WTC11 (cell line): ENCODE measurements around the gene U2AF2. TPM values are rescaled to one million over a fixed set of nuclear protein-coding genes. Genes with fewer than 3 reads are reported as not detected.

Experiments used
- ATAC-seq: fragments of 200-7000 bp; cut with Tn5 transposase; 2 replicates; pipeline ENCODE4 v1.10.0; 2021; ENCODE audit warnings: mild to moderate bottlenecking, moderate library complexity
- CTCF ChIA-PET: fragments of 300-600 bp; sonication (Branson Sonifier 250); formaldehyde crosslinking; loops from one replicate; lab custom pipeline; 2021; ENCODE audit warnings: antibody characterized with exemption; lab: Charles Lee
- POLR2A ChIA-PET: fragments of 350-600 bp; sonication (Branson Sonifier 250); formaldehyde crosslinking; loops from one replicate; lab custom pipeline; 2021; ENCODE audit warnings: antibody characterized with exemption; lab: Charles Lee
- DNase-seq: peaks from one replicate; pipeline ENCODE4 v3.0.0; 2021; ENCODE audit warnings: low spot score
- H3K27ac Mint-ChIP-seq: 2 replicates; pipeline ENCODE4 v1.8.0; 2021; ENCODE audit warnings: mixed read lengths
- H3K27me3 Mint-ChIP-seq: 2 replicates; pipeline ENCODE4 v1.8.0; 2021; ENCODE audit warnings: low read depth, mild to moderate bottlenecking, moderate library complexity, mixed read lengths
- H3K36me3 Mint-ChIP-seq: 2 replicates; pipeline ENCODE4 v1.8.0; 2021; ENCODE audit warnings: mixed read lengths
- H3K4me1 Mint-ChIP-seq: 2 replicates; pipeline ENCODE4 v1.8.0; 2022; ENCODE audit warnings: mixed read lengths
- H3K4me3 Mint-ChIP-seq: 2 replicates; pipeline ENCODE4 v1.8.0; 2021; ENCODE audit warnings: mild to moderate bottlenecking, moderate library complexity, mixed read lengths
- H3K9me3 Mint-ChIP-seq: 2 replicates; pipeline ENCODE4 v1.8.0; 2021; ENCODE audit warnings: mixed read lengths
- ATF1 ChIP-seq: sonication (generic); formaldehyde crosslinking; IDR thresholded peaks from 2 replicates; pipeline ENCODE4 v1.8.1; 2023; ENCODE audit warnings: mild to moderate bottlenecking, moderate library complexity, missing genetic modification reagents
- CBFB ChIP-seq: sonication (generic); formaldehyde crosslinking; IDR thresholded peaks from 2 replicates; pipeline ENCODE4 v1.8.1; 2022; ENCODE audit warnings: mild to moderate bottlenecking, low read depth, missing genetic modification reagents
- EMX1 ChIP-seq: fragments of 250-450 bp; sonication (Bioruptor Pico); IDR thresholded peaks from 2 replicates; pipeline ENCODE4 v1.8.0; 2021; ENCODE audit warnings: mild to moderate bottlenecking
- ERG ChIP-seq: fragments of 250-450 bp; sonication (Bioruptor Pico); IDR thresholded peaks from 2 replicates; pipeline ENCODE4 v1.8.0; 2021; ENCODE audit warnings: mild to moderate bottlenecking
- ETV6 ChIP-seq: sonication (generic); formaldehyde crosslinking; IDR thresholded peaks from 2 replicates; pipeline ENCODE4 v1.8.1; 2022; ENCODE audit warnings: mild to moderate bottlenecking, missing genetic modification reagents
- FOXJ3 ChIP-seq: sonication (generic); formaldehyde crosslinking; IDR thresholded peaks from 2 replicates; pipeline ENCODE4 v1.9.0; 2021; ENCODE audit warnings: missing genetic modification reagents, mild to moderate bottlenecking, borderline replicate concordance
- GABPB1 ChIP-seq: sonication (generic); formaldehyde crosslinking; IDR thresholded peaks from 2 replicates; pipeline ENCODE4 v1.8.1; 2023; ENCODE audit warnings: mild to moderate bottlenecking, missing genetic modification reagents
- IRF2 ChIP-seq: sonication (generic); formaldehyde crosslinking; IDR thresholded peaks from 2 replicates; pipeline ENCODE4 v1.8.0; 2022; ENCODE audit warnings: low read depth, missing genetic modification reagents, borderline replicate concordance
- NFE2L1 ChIP-seq: sonication (generic); formaldehyde crosslinking; IDR thresholded peaks from 2 replicates; pipeline ENCODE4 v1.8.1; 2023; ENCODE audit warnings: missing genetic modification reagents
- RORB ChIP-seq: fragments of 250-450 bp; sonication (Bioruptor Pico); IDR thresholded peaks from 2 replicates; pipeline ENCODE4 v1.9.0; 2021; ENCODE audit warnings: mild to moderate bottlenecking
- SP1 ChIP-seq: sonication (generic); formaldehyde crosslinking; conservative IDR thresholded peaks from 2 replicates; pipeline ENCODE4 v1.8.1; 2022; ENCODE audit warnings: missing genetic modification reagents
- TP53 ChIP-seq: sonication (generic); formaldehyde crosslinking; IDR thresholded peaks from 2 replicates; pipeline ENCODE4 v1.8.1; 2023; ENCODE audit warnings: mild to moderate bottlenecking, missing genetic modification reagents
- ZBTB21 ChIP-seq: sonication (generic); formaldehyde crosslinking; IDR thresholded peaks from 2 replicates; pipeline ENCODE4 v1.8.1; 2023; ENCODE audit warnings: mild to moderate bottlenecking, missing genetic modification reagents, borderline replicate concordance
- ZNF425 ChIP-seq: fragments of 250-450 bp; sonication (Bioruptor Pico); conservative IDR thresholded peaks from 2 replicates; pipeline ENCODE4 v1.9.0; 2021; ENCODE audit warnings: mild to moderate bottlenecking
- total RNA-seq: library from RNA; stranded (reverse); gene quantifications from 3 replicates; pipeline ENCODE4 v1.2.3, GENCODE V29; 2021
- TF ChIP-seq, protein P1 (sequence below): sonication (generic); formaldehyde crosslinking; IDR thresholded peaks from 2 replicates; pipeline ENCODE4 v1.8.0; 2022; ENCODE audit warnings: missing genetic modification reagents
- TF ChIP-seq, protein P2 (sequence below): sonication (generic); formaldehyde crosslinking; IDR thresholded peaks from 2 replicates; pipeline ENCODE4 v1.8.1; 2023; ENCODE audit warnings: mild to moderate bottlenecking, missing genetic modification reagents
- TF ChIP-seq, protein P3 (sequence below): fragments of 250-450 bp; sonication (Bioruptor Pico); IDR thresholded peaks from 2 replicates; pipeline ENCODE4 v1.9.0; 2021; ENCODE audit warnings: moderate library complexity, mild to moderate bottlenecking, inconsistent platforms, borderline replicate concordance
- TF ChIP-seq, protein P4 (sequence below): sonication (generic); formaldehyde crosslinking; IDR thresholded peaks from 2 replicates; pipeline ENCODE4 v1.8.1; 2022; ENCODE audit warnings: low read depth, mild to moderate bottlenecking, moderate library complexity, missing genetic modification reagents, borderline replicate concordance

The U2AF2 gene
- total RNA-seq, 1 experiment from 2014 or later: 302 TPM

DNA sequence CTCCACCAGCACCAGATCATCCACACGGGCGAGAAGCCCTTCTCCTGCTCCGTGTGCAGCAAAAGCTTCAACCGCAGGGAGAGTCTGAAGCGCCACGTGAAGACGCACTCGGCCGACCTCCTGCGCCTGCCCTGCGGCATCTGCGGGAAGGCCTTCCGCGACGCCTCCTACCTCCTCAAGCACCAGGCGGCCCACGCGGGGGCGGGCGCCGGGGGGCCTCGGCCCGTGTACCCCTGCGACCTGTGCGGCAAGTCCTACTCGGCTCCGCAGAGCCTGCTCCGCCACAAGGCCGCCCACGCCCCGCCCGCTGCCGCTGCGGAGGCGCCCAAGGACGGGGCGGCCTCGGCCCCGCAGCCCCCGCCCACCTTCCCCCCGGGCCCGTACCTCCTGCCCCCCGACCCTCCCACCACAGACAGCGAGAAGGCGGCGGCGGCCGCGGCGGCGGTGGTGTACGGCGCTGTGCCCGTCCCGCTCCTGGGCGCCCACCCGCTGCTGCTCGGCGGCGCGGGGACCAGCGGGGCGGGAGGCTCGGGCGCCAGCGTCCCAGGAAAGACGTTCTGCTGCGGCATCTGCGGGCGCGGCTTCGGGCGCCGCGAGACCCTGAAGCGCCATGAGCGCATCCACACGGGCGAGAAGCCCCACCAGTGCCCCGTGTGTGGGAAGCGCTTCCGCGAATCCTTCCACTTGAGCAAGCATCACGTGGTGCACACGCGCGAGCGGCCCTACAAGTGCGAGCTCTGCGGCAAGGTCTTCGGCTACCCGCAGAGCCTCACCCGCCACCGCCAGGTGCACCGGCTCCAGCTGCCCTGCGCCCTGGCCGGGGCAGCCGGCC, 39.9 kb upstream of the U2AF2 start (continued):
- no peak for TF ChIP-seq ZNF425 (CRISPR knock-in tag)
- no peak for TF ChIP-seq EMX1 (CRISPR knock-in tag)

DNA sequence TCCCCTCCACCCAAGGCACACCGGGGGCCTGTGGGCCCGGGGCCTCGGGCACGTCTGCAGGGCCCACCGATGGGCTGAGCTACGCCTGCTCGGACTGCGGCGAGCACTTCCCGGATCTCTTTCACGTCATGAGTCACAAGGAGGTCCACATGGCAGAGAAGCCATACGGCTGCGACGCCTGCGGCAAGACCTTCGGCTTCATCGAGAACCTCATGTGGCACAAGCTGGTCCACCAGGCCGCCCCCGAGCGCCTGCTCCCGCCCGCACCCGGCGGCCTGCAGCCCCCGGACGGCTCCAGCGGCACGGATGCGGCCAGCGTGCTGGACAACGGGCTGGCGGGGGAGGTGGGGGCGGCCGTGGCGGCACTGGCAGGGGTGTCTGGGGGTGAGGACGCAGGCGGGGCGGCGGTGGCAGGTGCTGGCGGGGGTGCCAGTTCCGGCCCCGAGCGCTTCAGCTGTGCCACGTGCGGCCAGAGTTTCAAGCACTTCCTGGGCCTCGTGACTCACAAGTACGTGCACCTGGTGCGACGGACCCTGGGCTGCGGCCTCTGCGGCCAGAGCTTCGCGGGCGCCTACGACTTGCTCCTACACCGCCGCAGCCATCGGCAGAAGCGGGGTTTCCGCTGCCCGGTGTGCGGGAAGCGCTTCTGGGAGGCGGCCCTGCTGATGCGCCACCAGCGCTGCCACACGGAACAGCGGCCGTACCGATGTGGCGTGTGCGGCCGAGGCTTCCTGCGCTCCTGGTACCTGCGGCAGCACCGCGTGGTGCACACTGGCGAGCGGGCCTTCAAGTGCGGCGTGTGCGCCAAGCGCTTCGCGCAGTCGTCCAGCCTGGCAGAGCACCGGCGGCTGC, 39.1 kb upstream of the U2AF2 start:
- Mint-ChIP-seq H3K4me1 (0 out of 2 replicates have a peak, but pooled peaks cover 3% of the 10 kb centered on the region), H3K4me3 (no peak overlapping the region), H3K27me3 (peaks cover 3% of the 10 kb centered on the region; the same call in 1 of the 2 replicates), H3K27ac (no peak overlapping the region), H3K36me3 (peaks cover 19% of the 10 kb centered on the region), H3K9me3 (0 out of 2 replicates have a peak, but pooled peaks cover 3% of the 10 kb centered on the region)
- TF ChIP-seq CBFB (CRISPR knock-in tag): no peak
- TF ChIP-seq TP53 (CRISPR knock-in tag): no peak
- no peak for TF ChIP-seq GABPB1 (CRISPR knock-in tag)
- no peak for TF ChIP-seq SP1 (CRISPR knock-in tag)
- TF ChIP-seq FOXJ3 (CRISPR knock-in tag): no peak
- TF ChIP-seq RORB: no peak
- TF ChIP-seq IRF2: no peak
- TF ChIP-seq ZBTB21 (CRISPR knock-in tag): no peak
- ChIA-PET POLR2A (no interaction called here), CTCF (interaction anchor here (2.3 kb wide), 1 partner anchor 9 kb away, joined by 5 read pairs; no protein-coding TSS in a partner anchor)
- DNase-seq (no peak), ATAC-seq (no peak)

DNA sequence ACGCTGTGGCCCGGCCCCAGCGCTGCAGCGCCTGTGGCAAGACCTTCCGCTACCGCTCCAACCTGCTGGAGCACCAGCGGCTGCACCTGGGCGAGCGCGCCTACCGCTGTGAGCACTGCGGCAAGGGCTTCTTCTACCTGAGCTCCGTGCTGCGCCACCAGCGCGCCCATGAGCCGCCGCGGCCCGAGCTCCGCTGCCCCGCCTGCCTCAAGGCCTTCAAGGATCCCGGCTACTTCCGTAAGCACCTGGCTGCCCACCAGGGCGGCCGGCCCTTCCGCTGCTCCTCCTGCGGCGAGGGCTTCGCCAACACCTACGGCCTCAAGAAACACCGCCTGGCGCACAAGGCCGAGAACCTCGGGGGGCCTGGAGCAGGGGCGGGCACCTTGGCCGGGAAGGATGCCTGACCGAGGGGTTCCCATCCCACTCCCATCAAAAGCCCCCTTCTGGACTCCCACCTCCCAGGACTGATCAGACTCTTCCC, 38.4 kb upstream of the U2AF2 start:
- Mint-ChIP-seq H3K36me3 (peaks cover 19% of the 10 kb centered on the region), H3K27ac (0 out of 2 replicates have a peak overlapping the region, but pooled peaks have one; percentile 53), H3K4me3 (no peak overlapping the region), H3K27me3 (peaks cover 3% of the 10 kb centered on the region; the same call in 1 of the 2 replicates), H3K9me3 (0 out of 2 replicates have a peak, but pooled peaks cover 3% of the 10 kb centered on the region), H3K4me1 (0 out of 2 replicates have a peak, but pooled peaks cover 3% of the 10 kb centered on the region)
- ATAC-seq: no peak
- ChIA-PET CTCF (interaction anchor here (2.3 kb wide), 1 partner anchor 10 kb away, joined by 5 read pairs; no protein-coding TSS in a partner anchor), POLR2A (no interaction called here)
- no peak for DNase-seq
- no peak for TF ChIP-seq ATF1 (CRISPR knock-in tag)
- TF ChIP-seq, protein P1, sequence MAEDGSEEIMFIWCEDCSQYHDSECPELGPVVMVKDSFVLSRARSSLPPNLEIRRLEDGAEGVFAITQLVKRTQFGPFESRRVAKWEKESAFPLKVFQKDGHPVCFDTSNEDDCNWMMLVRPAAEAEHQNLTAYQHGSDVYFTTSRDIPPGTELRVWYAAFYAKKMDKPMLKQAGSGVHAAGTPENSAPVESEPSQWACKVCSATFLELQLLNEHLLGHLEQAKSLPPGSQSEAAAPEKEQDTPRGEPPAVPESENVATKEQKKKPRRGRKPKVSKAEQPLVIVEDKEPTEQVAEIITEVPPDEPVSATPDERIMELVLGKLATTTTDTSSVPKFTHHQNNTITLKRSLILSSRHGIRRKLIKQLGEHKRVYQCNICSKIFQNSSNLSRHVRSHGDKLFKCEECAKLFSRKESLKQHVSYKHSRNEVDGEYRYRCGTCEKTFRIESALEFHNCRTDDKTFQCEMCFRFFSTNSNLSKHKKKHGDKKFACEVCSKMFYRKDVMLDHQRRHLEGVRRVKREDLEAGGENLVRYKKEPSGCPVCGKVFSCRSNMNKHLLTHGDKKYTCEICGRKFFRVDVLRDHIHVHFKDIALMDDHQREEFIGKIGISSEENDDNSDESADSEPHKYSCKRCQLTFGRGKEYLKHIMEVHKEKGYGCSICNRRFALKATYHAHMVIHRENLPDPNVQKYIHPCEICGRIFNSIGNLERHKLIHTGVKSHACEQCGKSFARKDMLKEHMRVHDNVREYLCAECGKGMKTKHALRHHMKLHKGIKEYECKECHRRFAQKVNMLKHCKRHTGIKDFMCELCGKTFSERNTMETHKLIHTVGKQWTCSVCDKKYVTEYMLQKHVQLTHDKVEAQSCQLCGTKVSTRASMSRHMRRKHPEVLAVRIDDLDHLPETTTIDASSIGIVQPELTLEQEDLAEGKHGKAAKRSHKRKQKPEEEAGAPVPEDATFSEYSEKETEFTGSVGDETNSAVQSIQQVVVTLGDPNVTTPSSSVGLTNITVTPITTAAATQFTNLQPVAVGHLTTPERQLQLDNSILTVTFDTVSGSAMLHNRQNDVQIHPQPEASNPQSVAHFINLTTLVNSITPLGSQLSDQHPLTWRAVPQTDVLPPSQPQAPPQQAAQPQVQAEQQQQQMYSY (CRISPR knock-in tag): no peak
- TF ChIP-seq ETV6 (CRISPR knock-in tag): no peak
- TF ChIP-seq, protein P2, sequence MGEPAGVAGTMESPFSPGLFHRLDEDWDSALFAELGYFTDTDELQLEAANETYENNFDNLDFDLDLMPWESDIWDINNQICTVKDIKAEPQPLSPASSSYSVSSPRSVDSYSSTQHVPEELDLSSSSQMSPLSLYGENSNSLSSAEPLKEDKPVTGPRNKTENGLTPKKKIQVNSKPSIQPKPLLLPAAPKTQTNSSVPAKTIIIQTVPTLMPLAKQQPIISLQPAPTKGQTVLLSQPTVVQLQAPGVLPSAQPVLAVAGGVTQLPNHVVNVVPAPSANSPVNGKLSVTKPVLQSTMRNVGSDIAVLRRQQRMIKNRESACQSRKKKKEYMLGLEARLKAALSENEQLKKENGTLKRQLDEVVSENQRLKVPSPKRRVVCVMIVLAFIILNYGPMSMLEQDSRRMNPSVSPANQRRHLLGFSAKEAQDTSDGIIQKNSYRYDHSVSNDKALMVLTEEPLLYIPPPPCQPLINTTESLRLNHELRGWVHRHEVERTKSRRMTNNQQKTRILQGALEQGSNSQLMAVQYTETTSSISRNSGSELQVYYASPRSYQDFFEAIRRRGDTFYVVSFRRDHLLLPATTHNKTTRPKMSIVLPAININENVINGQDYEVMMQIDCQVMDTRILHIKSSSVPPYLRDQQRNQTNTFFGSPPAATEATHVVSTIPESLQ (CRISPR knock-in tag): no peak
- no peak for TF ChIP-seq NFE2L1
- TF ChIP-seq SP1 (CRISPR knock-in tag): no peak
- no peak for TF ChIP-seq RORB
- TF ChIP-seq, protein P3, sequence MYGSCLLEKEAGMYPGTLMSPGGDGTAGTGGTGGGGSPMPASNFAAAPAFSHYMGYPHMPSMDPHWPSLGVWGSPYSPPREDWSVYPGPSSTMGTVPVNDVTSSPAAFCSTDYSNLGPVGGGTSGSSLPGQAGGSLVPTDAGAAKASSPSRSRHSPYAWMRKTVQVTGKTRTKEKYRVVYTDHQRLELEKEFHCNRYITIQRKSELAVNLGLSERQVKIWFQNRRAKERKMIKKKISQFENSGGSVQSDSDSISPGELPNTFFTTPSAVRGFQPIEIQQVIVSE (CRISPR knock-in tag): no peak
- no peak for TF ChIP-seq ERG
- TF ChIP-seq, protein P4, sequence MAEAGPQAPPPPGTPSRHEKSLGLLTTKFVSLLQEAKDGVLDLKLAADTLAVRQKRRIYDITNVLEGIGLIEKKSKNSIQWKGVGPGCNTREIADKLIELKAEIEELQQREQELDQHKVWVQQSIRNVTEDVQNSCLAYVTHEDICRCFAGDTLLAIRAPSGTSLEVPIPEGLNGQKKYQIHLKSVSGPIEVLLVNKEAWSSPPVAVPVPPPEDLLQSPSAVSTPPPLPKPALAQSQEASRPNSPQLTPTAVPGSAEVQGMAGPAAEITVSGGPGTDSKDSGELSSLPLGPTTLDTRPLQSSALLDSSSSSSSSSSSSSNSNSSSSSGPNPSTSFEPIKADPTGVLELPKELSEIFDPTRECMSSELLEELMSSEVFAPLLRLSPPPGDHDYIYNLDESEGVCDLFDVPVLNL: no peak
